Omental fat pad (tissue), 4 donors: ENCODE data around the gene NPR2. TPM values are rescaled to one million over a fixed set of nuclear protein-coding genes. Genes with fewer than 3 reads are reported as not detected.

Source experiments
- ATAC-seq: fragments of 150-250 bp; one replicate; pipeline ENCODE4 v1.9.1; 2016; ENCODE audit warnings: mild to moderate bottlenecking, moderate library complexity; ENCODE audit not compliant: low FRiP score
- DNase-seq: peaks from one replicate; pipeline ENCODE4 v3.0.0-alpha.2; 2019; ENCODE audit warnings: low spot score
- CTCF ChIP-seq, 3 donors: fragments of 450-650 bp; IDR thresholded peaks; one replicate each; pipeline ENCODE4 v1.5.1; 2016 to 2017; ENCODE audit warnings: antibody characterized with exemption in 3 of 3, mild to moderate bottlenecking in 3 of 3, moderate library complexity in 2 of 3
- total RNA-seq, 4 donors: library from RNA; depleted of rRNA; stranded (reverse); fragments of >200 nt; gene quantifications; one replicate each; pipeline ENCODE4 v1.1.0, GENCODE V29; 2016

Gene NPR2
- total RNA-seq, 4 donors from 2014 or later = 13.7 to 28.2 (median 24.3) TPM

GRCh38 chr9:35795695-35796094 is 4.3 kb downstream of the NPR2 start:
- ATAC-seq (no peak), DNase-seq (no peak)
- no peak for TF ChIP-seq CTCF (IDR thresholded peaks at IDR 0.05)

- no peak for DNase-seq
- no peak for TF ChIP-seq CTCF (IDR thresholded peaks at IDR 0.05)
- no peak for ATAC-seq
Observed at GRCh38 chr9:35797311-35798109, 6.1 kb downstream of the NPR2 start.

- ATAC-seq = peak; percentile 30
- no peak for TF ChIP-seq CTCF (IDR thresholded peaks at IDR 0.05)
- no peak for DNase-seq
Observed at GRCh38 chr9:35798658-35799374, 7.4 kb downstream of the NPR2 start.

GRCh38 chr9:35800530-35800929 is 9.1 kb downstream of the NPR2 start:
- ATAC-seq (no peak), DNase-seq (no peak)
- TF ChIP-seq CTCF (IDR thresholded peaks at IDR 0.05) = no peak

- DNase-seq = no peak
- TF ChIP-seq CTCF (IDR thresholded peaks at IDR 0.05) = no peak
Observed at GRCh38 chr9:35801328-35802128, 10.1 kb downstream of the NPR2 start.

GRCh38 chr9:35806101-35806500 is 14.7 kb downstream of the NPR2 start:
- DNase-seq (no peak), ATAC-seq (no peak)
- TF ChIP-seq CTCF (IDR thresholded peaks at IDR 0.05) = no peak

More at GRCh38 chr9:35801328-35802128, 10.1 kb downstream of the NPR2 start:
- no peak for ATAC-seq
